HepG2 (cell line): ENCODE data around the gene TGFA. TPM values are rescaled to one million over a fixed set of nuclear protein-coding genes. Genes with fewer than 3 reads are reported as not detected.

Source experiments
- AGO1 ChIP-seq: fragments of 200-400 bp; formaldehyde crosslinking; IDR thresholded peaks from 2 replicates; pipeline ENCODE4 v1.6.1; 2017; ENCODE audit warnings: mild to moderate bottlenecking, low read depth, low read length, moderate library complexity; ENCODE audit not compliant: poor library complexity, severe bottlenecking
- ATRX ChIP-seq: sonication (generic); formaldehyde crosslinking; IDR thresholded peaks from 2 replicates; pipeline ENCODE4 v1.4.0; 2020; ENCODE audit warnings: missing genetic modification reagents, borderline replicate concordance
- BRCA1 ChIP-seq: sonication (generic); formaldehyde crosslinking; IDR thresholded peaks from 2 replicates; pipeline ENCODE4 v1.4.0; 2020; ENCODE audit warnings: missing genetic modification reagents
- DMAP1 ChIP-seq: IDR thresholded peaks from 2 replicates; pipeline ENCODE4 v1.6.1; 2016
- E2F2 ChIP-seq: sonication (generic); formaldehyde crosslinking; IDR thresholded peaks from 2 replicates; pipeline ENCODE4 v1.4.0; 2020; ENCODE audit warnings: missing genetic modification reagents, borderline replicate concordance
- FUBP1 ChIP-seq: sonication (generic); formaldehyde crosslinking; IDR thresholded peaks from 2 replicates; pipeline ENCODE4 v1.5.1; 2020; ENCODE audit warnings: missing genetic modification reagents, mild to moderate bottlenecking, borderline replicate concordance
- HOXA3 ChIP-seq: sonication (generic); formaldehyde crosslinking; IDR thresholded peaks from 2 replicates; pipeline ENCODE4 v1.5.0; 2020; ENCODE audit warnings: missing genetic modification reagents
- IRF9 ChIP-seq: sonication (generic); formaldehyde crosslinking; IDR thresholded peaks from 2 replicates; pipeline ENCODE4 v1.8.0; 2022; ENCODE audit warnings: missing genetic modification reagents, mild to moderate bottlenecking, borderline replicate concordance
- MYC ChIP-seq: sonication (generic); formaldehyde crosslinking; IDR thresholded peaks from 2 replicates; pipeline ENCODE4 v1.9.0; 2021; ENCODE audit warnings: missing genetic modification reagents, borderline replicate concordance
- NFATC3 ChIP-seq: sonication (generic); formaldehyde crosslinking; IDR thresholded peaks from 2 replicates; pipeline ENCODE4 v1.5.1; 2020; ENCODE audit warnings: mild to moderate bottlenecking, missing genetic modification reagents
- NPAS2 ChIP-seq: sonication (generic); formaldehyde crosslinking; IDR thresholded peaks from 2 replicates; pipeline ENCODE4 v1.8.0; 2022; ENCODE audit warnings: mild to moderate bottlenecking, missing genetic modification reagents, borderline replicate concordance
- PHF20 ChIP-seq: sonication (generic); formaldehyde crosslinking; IDR thresholded peaks from 2 replicates; pipeline ENCODE4 v1.5.0; 2020; ENCODE audit warnings: mild to moderate bottlenecking, missing genetic modification reagents
- RORA ChIP-seq: sonication (generic); formaldehyde crosslinking; IDR thresholded peaks from 2 replicates; pipeline ENCODE4 v1.5.0; 2020; ENCODE audit warnings: mild to moderate bottlenecking, missing genetic modification reagents, moderate library complexity
- SALL1 ChIP-seq: sonication (generic); formaldehyde crosslinking; IDR thresholded peaks from 2 replicates; pipeline ENCODE4 v1.8.0; 2022; ENCODE audit warnings: mild to moderate bottlenecking, missing genetic modification reagents
- SNAI1 ChIP-seq: sonication (generic); formaldehyde crosslinking; IDR thresholded peaks from 2 replicates; pipeline ENCODE4 v1.5.0; 2020; ENCODE audit warnings: mild to moderate bottlenecking, missing genetic modification reagents, borderline replicate concordance
- ZBTB38 ChIP-seq: sonication (generic); formaldehyde crosslinking; IDR thresholded peaks from 2 replicates; pipeline ENCODE4 v1.5.1; 2020; ENCODE audit warnings: mild to moderate bottlenecking, missing genetic modification reagents
- ZEB1 ChIP-seq: IDR thresholded peaks from 2 replicates; pipeline ENCODE4 v1.6.1; 2012; ENCODE audit warnings: mild to moderate bottlenecking, low read depth, inconsistent platforms; ENCODE audit not compliant: insufficient replicate concordance
- ZFY ChIP-seq: sonication (generic); formaldehyde crosslinking; IDR thresholded peaks from 2 replicates; pipeline ENCODE4 v1.4.0; 2020; ENCODE audit warnings: missing genetic modification reagents
- ZIK1 ChIP-seq: sonication (generic); formaldehyde crosslinking; IDR thresholded peaks from 2 replicates; pipeline ENCODE4 v1.5.0; 2020; ENCODE audit warnings: mild to moderate bottlenecking, low read depth, missing genetic modification reagents, borderline replicate concordance
- ZNF18 ChIP-seq: sonication (generic); formaldehyde crosslinking; IDR thresholded peaks from 2 replicates; pipeline ENCODE4 v1.8.0; 2022; ENCODE audit warnings: mild to moderate bottlenecking, missing genetic modification reagents; ENCODE audit not compliant: insufficient replicate concordance
- ZNF543 ChIP-seq: sonication (generic); formaldehyde crosslinking; IDR thresholded peaks from 2 replicates; pipeline ENCODE4 v1.4.0; 2020; ENCODE audit warnings: mild to moderate bottlenecking, missing genetic modification reagents
- polyA plus RNA-seq, 8 experiments: library from polyadenylated mRNA; depleted of rRNA in 3 of 8; stranded (reverse) in 7 of 8; unstranded in 1 of 8; fragments of >200 nt; fragmentation: Illumina TruSeq in 4 of 8; extraction: Trizol in 4 of 8; gene quantifications; 2 replicates each; pipeline versions ENCODE4 v1.2.1 to v1.2.3, GENCODE V29; 2011 to 2016; ENCODE audit warnings: low read depth in 4 of 8, missing spikeins in 1 of 8, mixed read lengths in 1 of 8; ENCODE audit not compliant: insufficient read depth in 1 of 8
- total RNA-seq, 5 experiments: library from RNA; depleted of rRNA; stranded (reverse); fragments of >200 nt; fragmentation: Illumina TruSeq; extraction: Trizol; gene quantifications; 2 replicates each; pipeline ENCODE4 v1.2.3, GENCODE V29; 2016; ENCODE audit warnings: low read depth in 1 of 5
- TF ChIP-seq, protein P1 (sequence below): IDR thresholded peaks from 2 replicates; pipeline ENCODE4 v1.6.1; 2012; ENCODE audit warnings: inconsistent platforms
- TF ChIP-seq, protein P2 (sequence below): sonication (generic); formaldehyde crosslinking; IDR thresholded peaks from 2 replicates; pipeline ENCODE4 v1.9.0; 2022; ENCODE audit warnings: missing genetic modification reagents, mild to moderate bottlenecking, borderline replicate concordance

Gene TGFA
- total and polyA plus RNA-seq, 2 of the 13 experiments (the other 11 are each of a cell fraction or from before 2014, with no cell fraction given), result 7.8 to 15.3 TPM

GRCh38 chr2:70553334-70553583 is 367 bp downstream of the TGFA start (continued):
- TF ChIP-seq ZNF18 (CRISPR knock-in tag), result peak; percentile 93
- TF ChIP-seq, protein P1, sequence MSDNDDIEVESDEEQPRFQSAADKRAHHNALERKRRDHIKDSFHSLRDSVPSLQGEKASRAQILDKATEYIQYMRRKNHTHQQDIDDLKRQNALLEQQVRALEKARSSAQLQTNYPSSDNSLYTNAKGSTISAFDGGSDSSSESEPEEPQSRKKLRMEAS, result peak; percentile 42; the same call in 1 of the 2 replicates
- TF ChIP-seq, protein P2, sequence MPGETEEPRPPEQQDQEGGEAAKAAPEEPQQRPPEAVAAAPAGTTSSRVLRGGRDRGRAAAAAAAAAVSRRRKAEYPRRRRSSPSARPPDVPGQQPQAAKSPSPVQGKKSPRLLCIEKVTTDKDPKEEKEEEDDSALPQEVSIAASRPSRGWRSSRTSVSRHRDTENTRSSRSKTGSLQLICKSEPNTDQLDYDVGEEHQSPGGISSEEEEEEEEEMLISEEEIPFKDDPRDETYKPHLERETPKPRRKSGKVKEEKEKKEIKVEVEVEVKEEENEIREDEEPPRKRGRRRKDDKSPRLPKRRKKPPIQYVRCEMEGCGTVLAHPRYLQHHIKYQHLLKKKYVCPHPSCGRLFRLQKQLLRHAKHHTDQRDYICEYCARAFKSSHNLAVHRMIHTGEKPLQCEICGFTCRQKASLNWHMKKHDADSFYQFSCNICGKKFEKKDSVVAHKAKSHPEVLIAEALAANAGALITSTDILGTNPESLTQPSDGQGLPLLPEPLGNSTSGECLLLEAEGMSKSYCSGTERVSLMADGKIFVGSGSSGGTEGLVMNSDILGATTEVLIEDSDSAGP (CRISPR knock-in tag), result no peak
- 0 out of 2 replicates have a peak, but pooled peaks have one; percentile 79 for TF ChIP-seq RORA
- peak; percentile 42; the same call in 1 of the 2 replicates for TF ChIP-seq SALL1
- TF ChIP-seq ZFY (CRISPR knock-in tag), result 0 out of 2 replicates have a peak, but pooled peaks have one; percentile 7
- TF ChIP-seq IRF9, result peak; percentile 0; the same call in 1 of the 2 replicates
- TF ChIP-seq ZBTB38 (CRISPR knock-in tag), result 0 out of 2 replicates have a peak, but pooled peaks have one; percentile 4
- no peak for TF ChIP-seq BRCA1 (CRISPR knock-in tag)
- no peak for TF ChIP-seq NPAS2 (CRISPR knock-in tag)
- 0 out of 2 replicates have a peak, but pooled peaks have one; percentile 37 for TF ChIP-seq DMAP1
- TF ChIP-seq AGO1, result no peak
- TF ChIP-seq MYC (CRISPR knock-in tag), result no peak; the same call in 1 of the 2 replicates
- 0 out of 2 replicates have a peak, but pooled peaks have one; percentile 50 for TF ChIP-seq SNAI1
- no peak for TF ChIP-seq ATRX (CRISPR knock-in tag)
- no peak for TF ChIP-seq NFATC3 (CRISPR knock-in tag)
- TF ChIP-seq E2F2 (CRISPR knock-in tag), result no peak
- no peak for TF ChIP-seq ZIK1 (CRISPR knock-in tag)
- TF ChIP-seq FUBP1, result no peak
- TF ChIP-seq PHF20, result peak; percentile 5; the same call in 1 of the 2 replicates
- TF ChIP-seq HOXA3 (CRISPR knock-in tag), result peak; percentile 3; the same call in 1 of the 2 replicates
- TF ChIP-seq ZNF543 (CRISPR knock-in tag), result no peak
- peak; percentile 93 for TF ChIP-seq ZEB1
